Ishikawa (cell line): ENCODE results near the gene TRDMT1.

Experiments
- CEBPB ChIP-seq: IDR thresholded peaks from 2 replicates; pipeline ENCODE4 v1.6.1; 2012
- CREB1 ChIP-seq: IDR thresholded peaks from 2 replicates; pipeline ENCODE4 v1.6.1; 2012; ENCODE audit warnings: low read depth
- EGR1 ChIP-seq: IDR thresholded peaks from 2 replicates; pipeline ENCODE4 v1.6.1; 2012
- EP300 ChIP-seq: IDR thresholded peaks from 2 replicates; pipeline ENCODE4 v1.6.1; 2012; ENCODE audit warnings: borderline replicate concordance
- FOXM1 ChIP-seq: IDR thresholded peaks from 2 replicates; pipeline ENCODE4 v1.6.1; 2012; ENCODE audit warnings: low read depth, borderline replicate concordance
- NFIC ChIP-seq: IDR thresholded peaks from 2 replicates; pipeline ENCODE4 v1.6.1; 2012
- RAD21 ChIP-seq: IDR thresholded peaks from 2 replicates; pipeline ENCODE4 v1.6.1; 2012; ENCODE audit warnings: low read depth
- REST ChIP-seq: IDR thresholded peaks from 2 replicates; pipeline ENCODE4 v1.6.1; 2012; ENCODE audit warnings: low read depth, mild to moderate bottlenecking
- TAF1 ChIP-seq: IDR thresholded peaks from 2 replicates; pipeline ENCODE4 v1.6.1; 2012; ENCODE audit warnings: low read depth, mild to moderate bottlenecking
- TCF12 ChIP-seq: IDR thresholded peaks from 2 replicates; pipeline ENCODE4 v1.6.1; 2012; ENCODE audit warnings: low read depth
- TEAD4 ChIP-seq: IDR thresholded peaks from 2 replicates; pipeline ENCODE4 v1.6.1; 2012
- USF1 ChIP-seq: IDR thresholded peaks from 2 replicates; pipeline ENCODE4 v1.6.1; 2012
- YY1 ChIP-seq: IDR thresholded peaks from 2 replicates; pipeline ENCODE4 v1.6.1; 2012; ENCODE audit warnings: low read depth
- ZBTB7A ChIP-seq: IDR thresholded peaks from 2 replicates; pipeline ENCODE4 v1.6.1; 2012; ENCODE audit warnings: low read depth
- TF ChIP-seq, protein P1 (sequence below): IDR thresholded peaks from 2 replicates; pipeline ENCODE4 v1.6.1; 2012

The TRDMT1 gene

DNA sequence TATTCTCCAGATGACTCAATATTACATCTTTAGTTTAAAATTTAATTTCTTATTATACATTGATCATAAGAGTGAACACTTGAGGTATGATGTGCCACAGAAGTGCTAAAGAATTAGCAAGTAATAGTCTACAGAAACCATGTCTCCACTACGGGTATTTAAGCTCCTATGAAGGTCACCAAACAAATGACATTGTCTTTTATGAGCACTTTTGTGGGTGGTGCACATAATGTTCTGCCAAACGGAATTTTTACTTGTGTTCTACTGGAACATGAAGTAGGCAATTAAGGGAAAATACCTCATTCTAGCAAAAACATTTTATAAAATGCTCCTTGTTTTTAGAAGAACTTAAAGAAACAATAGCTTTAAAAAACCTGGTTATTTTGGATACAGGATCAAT, 44.4 kb downstream of the TRDMT1 start:
- no peak for TF ChIP-seq USF1
- no peak for TF ChIP-seq CEBPB
- no peak for TF ChIP-seq NFIC
- TF ChIP-seq TAF1, result no peak
- no peak for TF ChIP-seq ZBTB7A
- TF ChIP-seq EP300, result no peak
- no peak for TF ChIP-seq EGR1
- no peak for TF ChIP-seq FOXM1
- no peak for TF ChIP-seq CREB1
- no peak for TF ChIP-seq TEAD4
- no peak for TF ChIP-seq YY1
- no peak for TF ChIP-seq RAD21
- TF ChIP-seq REST, result no peak
- no peak for TF ChIP-seq TCF12
- TF ChIP-seq, protein P1, sequence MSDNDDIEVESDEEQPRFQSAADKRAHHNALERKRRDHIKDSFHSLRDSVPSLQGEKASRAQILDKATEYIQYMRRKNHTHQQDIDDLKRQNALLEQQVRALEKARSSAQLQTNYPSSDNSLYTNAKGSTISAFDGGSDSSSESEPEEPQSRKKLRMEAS, result no peak

GRCh38 chr10:17155826-17156225, 45.6 kb downstream of the TRDMT1 start:
- no peak for TF ChIP-seq YY1
- TF ChIP-seq TEAD4, result no peak
- TF ChIP-seq, protein P1, result no peak

DNA sequence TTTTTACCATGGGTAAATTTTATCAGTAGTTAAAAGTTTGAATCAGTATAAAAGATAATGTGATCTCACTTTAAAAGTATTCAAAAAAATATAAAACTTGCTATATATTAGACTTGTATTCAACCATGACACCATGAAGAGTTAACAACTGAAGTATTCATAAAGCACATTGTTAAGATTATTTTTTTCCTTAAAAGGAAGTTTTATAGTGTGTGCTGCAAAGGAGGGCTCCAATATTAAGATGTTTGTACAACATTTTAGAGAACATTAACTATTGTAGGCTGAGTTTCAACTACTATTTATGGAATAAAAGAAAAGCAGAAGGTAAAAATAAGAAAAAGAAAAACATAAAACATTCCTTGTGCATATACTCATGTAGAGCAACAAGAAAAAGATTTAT, 47.4 kb downstream of the TRDMT1 start:
- no peak for TF ChIP-seq REST
- no peak for TF ChIP-seq YY1
- TF ChIP-seq CEBPB, result no peak
- no peak for TF ChIP-seq FOXM1
- TF ChIP-seq EGR1, result no peak
- TF ChIP-seq EP300, result no peak
- TF ChIP-seq, protein P1, result no peak
- no peak for TF ChIP-seq ZBTB7A
- TF ChIP-seq TEAD4, result no peak
- no peak for TF ChIP-seq RAD21
- TF ChIP-seq USF1, result no peak
- no peak for TF ChIP-seq TCF12
- TF ChIP-seq CREB1, result no peak
- TF ChIP-seq NFIC, result no peak
- TF ChIP-seq TAF1, result no peak

DNA sequence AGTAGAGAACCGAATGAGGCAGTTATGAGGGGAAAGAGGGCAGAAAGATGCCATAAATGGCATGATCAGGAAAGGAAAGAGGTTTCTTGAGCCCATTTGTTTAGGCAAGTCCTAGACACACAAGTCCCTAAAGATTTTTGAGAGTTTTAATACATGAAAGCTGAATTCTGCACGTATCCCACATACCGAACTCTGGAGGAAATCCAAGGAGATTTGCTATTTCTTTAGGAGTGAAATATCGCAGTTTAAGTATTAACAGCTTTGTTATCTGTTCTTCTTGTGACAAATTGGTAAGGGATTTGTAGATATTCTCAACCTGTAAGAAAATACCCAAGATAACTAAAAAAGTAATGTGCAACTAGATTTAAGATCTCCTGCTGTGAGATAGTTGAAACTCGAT, 48.2 kb downstream of the TRDMT1 start:
- TF ChIP-seq FOXM1, result no peak
- no peak for TF ChIP-seq REST
- TF ChIP-seq EP300, result no peak
- TF ChIP-seq NFIC, result no peak
- TF ChIP-seq CEBPB, result no peak
- TF ChIP-seq, protein P1, result no peak
- no peak for TF ChIP-seq CREB1

GRCh38 chr10:17151716-17152115, 49.8 kb downstream of the TRDMT1 start:
- TF ChIP-seq NFIC (no peak), RAD21 (no peak), CEBPB (no peak), YY1 (no peak), REST (no peak), FOXM1 (no peak), ZBTB7A (no peak), TCF12 (no peak), EP300 (no peak), CREB1 (no peak), EGR1 (no peak), USF1 (no peak), TEAD4 (no peak), TAF1 (no peak)
- TF ChIP-seq, protein P1, result no peak
